Stimulated activated CD8-positive, alpha-beta memory T cell treated with anti-CD3 and anti-CD28 coated beads, Interleukin-15, amount 100 ng/mL, for 4 hours (primary cell): Measurements from ENCODE around the gene ZMYND8.
"Not testable (repeated sequence)": the region's sequence is repeated elsewhere in the genome, so short reads cannot be mapped to it uniquely, and the experiment has no call there.

Source experiments
- DNase-seq, 2 donors: peaks; one replicate each; pipeline ENCODE4 v3.0.0-alpha.2; 2020; ENCODE audit warnings: low read depth in 2 of 2

The ZMYND8 gene

DNA sequence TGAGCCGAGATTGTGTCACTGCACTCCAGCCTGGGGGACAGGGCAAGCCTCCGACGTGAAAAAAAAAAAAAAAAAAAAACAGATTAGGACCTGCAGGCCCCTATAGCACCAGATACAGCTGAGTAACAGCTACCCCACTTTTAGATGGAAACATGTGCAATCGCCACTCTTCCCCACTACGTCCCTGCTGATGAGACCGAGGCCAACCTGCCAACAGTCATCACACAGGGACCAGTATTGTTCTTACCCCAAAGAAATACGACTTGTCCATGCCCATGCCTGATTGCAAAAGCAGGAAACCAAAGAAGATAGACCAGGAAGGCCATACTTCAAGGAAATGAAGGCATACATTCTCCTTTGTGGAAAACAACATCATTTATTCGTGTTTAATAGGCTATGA lies 45.8 kb downstream of the ZMYND8 start:
- DNase-seq = no peak

DNA sequence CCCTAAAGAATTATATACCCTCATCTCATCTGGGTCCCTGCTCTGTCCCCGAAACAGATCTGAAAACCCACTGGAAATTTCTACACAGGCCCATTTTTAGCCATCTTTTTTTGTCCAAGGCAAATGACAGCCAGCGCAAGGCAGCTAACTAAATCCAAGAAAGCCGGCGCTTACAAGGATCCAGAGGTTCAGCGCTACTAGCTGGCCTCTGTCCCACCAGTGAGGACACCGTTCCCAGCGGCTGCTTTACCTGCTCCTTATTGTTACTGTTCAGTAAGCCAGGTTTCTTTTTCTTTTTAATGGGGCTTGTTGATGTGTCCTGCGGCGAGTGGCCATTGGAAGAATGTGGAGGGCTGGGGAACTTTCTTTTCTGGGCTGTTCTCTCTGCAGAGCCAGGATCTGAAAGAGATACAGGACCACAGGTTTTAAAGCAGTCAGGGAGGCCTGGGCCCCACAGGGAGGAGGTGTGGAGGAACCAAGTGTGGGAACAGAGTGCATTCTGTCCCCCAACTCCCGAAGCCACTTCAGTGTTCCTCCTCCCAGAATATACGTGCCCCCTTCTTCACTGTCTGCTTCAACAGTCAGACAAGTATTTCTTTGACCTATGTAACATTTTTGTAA lies 46.6 kb downstream of the ZMYND8 start:
- DNase-seq = no peak

DNA sequence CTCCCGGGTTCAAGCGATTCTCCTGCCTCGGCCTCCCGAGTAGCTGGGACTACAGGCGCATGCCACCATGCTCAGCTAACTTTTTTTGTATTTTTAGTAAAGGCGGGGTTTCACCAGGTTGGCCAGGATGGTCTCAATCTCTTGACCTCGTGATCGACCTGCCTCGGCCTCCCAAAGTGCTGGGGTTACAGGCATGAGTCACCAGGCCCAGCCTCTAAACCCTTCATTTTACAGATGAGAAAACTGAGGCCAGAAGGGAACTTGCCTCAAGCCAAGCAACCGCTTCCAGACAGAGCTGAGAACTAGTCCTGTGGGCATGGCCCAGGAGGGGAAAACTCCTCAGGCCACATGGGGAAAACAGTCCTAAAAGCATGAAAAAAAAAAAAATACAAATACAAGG lies 47.1 kb downstream of the ZMYND8 start:
- no peak for DNase-seq

DNA sequence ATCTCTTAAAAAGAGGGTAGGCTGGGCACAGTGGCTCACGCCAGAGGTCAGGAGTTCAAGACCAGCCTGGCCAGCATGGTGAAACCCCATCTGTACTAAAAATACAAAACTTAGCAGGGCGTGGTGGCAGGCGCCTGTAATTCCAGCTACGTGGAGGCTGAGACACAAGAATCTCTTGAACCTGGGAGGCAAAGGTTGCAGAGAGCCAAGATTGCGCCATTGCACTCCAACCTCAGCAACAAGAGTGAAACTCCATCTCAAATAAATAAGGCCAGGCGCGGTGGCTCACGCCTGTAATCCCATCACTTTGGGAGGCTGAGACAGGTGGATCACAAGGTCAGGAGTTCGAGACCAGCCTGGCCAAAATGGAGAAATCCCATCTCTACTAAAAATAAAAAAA lies 48.9 kb downstream of the ZMYND8 start:
- not testable (repeated sequence) for DNase-seq

DNA sequence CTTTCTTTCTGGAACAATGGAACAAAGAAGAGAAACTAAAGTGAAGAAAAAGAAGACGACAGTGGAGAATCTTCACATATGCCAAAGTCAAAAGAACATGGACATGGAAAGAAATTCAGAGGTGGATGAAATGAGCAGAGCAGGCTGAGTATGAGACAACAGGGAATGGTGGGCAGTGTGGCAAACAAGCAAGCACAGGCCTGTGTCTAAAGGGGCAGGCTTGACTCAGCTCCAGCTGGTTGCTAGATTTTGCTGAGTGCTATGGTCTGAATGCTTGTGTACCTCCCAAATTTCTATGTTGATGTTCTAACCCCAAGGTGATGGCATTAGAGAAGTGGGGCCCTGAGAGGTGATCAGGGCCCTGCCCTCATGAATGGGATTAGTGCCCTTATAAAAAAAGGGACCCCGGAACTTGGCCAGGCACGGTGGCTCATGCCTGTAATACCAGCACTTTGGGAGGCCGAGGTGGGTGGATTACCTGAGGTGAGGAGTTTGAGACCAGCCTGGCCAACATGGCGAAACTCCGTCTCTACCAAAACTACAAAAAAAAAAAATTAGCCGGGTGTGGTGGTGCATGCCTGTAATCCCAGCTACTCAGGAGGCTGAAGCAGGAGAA lies 49.6 kb downstream of the ZMYND8 start:
- no peak for DNase-seq

DNA sequence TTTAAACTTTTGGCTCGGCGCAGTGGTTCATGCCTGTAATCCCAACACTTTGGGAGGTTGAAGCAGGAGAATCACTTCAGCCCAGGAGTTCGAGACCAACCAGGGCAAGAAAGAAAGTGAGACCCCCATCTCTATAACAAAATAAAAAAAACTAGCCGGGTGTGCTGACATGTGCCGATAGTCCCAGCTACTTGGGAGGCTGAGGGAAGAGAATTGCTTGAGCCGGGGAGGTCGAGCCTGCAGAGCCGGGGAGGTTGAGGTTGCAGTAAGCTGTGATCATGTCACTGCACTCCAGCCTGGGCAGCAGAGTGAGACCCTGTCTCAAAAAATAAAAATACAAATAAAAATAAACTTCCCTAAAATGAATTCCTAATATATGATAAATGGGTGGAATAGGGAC lies 50.4 kb downstream of the ZMYND8 start:
- DNase-seq = no peak

DNA sequence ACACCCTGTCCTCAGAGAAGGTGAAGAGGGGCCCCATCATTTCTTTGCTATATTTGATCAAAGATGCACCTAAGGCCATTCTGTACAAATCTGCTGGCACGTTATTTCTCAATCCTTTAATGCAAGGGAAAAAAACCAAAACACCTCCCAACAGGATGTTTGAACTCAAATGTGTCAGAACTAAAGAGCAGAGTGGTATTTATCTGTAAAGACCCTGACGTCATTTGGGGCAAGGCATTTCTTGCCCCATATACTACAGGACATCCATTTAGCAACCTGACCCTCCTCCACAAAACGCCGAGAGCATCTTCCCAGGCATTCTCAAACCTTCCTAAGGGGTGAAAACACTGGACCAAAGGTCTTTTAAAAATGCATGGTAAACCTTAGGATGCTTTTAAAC lies 50.8 kb downstream of the ZMYND8 start:
- DNase-seq = no peak

DNA sequence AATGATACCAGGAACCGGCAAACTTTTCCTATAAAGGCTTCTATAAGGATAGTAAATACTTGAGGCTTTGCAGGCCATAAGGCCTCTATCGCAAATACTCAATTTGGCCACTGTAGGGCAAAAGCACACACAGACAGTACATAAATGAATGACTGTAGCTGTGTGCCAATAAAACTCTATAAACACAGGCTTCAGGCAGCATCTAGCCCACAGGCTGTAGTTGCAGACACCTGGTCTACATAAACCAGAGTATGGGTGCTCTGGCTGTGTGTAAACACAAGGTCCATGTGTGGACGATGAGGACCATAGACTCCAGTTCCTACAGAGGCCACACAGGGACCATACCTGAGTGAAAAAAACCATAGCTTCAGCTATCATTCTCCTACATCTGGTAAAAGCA lies 52.2 kb downstream of the ZMYND8 start:
- no peak for DNase-seq

DNA sequence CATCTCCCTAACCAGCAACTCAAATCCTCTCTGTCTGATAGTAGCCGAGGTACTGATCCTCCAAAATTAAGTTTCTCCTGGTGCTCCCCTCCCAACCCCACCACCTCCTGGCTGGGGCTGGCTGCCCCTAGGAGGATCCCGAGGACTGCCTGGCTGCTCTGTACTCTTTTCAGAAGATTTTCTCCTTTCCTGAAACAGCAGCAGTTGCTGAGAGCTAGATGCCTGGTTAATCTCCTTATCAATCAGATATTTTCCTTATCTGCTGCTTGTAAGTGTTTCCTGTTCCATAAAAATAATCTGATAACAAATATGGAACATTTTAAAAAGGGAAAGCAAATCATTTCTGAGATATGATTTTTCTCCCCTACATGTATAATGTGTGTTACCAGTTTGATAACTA lies 52.8 kb downstream of the ZMYND8 start:
- no peak for DNase-seq

DNA sequence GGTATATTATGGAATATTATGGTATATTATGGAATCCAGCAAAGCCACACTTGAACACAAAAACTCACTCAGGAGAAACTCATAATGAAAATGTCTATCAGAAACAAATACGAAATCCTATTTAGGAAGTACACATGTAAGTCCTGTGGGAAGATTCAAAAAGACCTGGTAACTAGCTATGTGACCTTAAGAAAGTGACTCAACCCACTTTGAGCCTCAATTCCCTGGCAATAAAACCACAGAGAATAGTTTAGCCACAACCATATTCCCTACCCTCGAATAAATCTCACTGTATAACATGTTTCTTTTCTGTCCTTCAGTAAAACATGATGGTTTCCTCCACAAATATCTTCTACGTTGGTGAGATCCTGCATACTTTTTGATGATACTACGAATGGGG lies 56.4 kb downstream of the ZMYND8 start:
- DNase-seq = no peak

DNA sequence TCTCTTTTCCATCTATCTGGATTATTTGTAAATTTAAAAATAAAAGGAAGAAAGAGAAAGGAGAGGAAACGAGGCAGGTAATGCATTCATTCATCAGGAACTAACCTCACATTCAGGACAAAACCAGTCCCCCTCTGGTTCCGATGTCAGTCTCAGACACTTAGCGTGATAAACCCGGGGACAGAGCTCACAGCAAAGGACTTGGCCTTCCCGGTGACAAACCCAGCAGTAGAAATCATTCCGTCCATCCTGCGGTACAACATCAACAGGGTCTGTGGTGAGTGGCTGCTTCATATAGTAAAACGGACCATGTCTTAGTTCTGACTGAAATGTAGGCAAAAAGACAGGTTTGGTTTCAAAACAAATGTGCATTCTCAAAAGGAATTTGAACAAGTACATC lies 57.9 kb downstream of the ZMYND8 start:
- DNase-seq = no peak

DNA sequence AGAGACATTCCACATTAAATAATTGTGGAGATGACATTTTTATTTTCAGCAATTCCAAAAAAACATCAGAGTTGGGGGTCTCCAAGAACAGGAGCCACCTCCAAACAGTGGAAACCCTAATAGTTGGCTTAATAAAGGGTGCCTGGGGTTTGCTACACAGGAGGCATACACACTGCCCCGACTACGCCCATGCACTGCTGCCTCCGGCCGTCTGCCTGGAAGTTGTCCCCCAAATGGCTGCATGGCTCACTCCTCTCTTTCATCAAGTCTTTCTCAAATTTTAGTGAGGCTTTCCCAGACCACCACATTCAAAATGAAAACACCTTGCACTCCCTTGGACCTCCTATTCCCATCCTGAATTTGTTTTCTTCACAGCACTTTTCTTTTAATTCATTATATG lies 58.8 kb downstream of the ZMYND8 start:
- DNase-seq = no peak

DNA sequence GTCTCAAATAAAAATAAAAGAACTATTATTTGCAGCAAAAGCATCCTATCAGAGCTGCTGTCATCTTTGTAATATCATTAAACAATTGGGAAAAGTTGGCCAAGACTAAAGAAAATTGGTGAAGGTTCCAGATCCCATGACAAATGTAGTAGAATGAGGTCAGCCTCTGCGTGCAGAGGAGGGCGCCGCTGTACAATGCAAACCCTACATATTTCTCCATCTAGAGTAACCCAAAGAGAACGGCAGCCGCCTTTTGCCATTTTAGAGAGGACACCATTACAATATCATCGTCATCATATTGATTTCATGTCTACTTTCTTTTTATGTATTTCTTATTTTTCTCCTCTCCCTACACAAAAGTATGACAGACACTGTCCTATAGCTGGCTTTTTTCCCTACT lies 59.5 kb downstream of the ZMYND8 start:
- no peak for DNase-seq

DNA sequence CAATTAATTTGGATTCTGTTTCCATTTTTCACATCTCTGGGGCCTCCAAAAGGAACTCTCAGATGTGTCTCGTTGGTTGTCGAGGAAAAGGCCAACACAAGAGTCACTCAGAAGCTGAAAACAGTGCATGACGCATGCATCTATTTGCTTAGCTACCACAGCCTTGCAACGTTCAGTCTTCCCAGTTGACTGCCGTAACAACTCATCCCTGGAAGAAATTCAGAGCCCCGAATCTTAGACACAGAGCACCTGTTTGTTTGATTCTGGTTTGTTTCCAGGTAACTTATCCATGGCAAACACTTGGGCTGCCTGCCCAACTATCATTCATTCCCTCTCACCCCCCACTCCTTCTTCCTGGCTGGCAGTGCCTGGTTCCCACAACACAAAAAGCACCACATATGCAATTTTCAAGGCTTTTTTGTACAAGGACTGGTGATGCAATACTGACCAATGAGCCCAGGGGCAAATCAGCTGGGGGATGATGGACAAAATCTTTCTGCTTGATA lies 60.5 kb downstream of the ZMYND8 start:
- no peak for DNase-seq

DNA sequence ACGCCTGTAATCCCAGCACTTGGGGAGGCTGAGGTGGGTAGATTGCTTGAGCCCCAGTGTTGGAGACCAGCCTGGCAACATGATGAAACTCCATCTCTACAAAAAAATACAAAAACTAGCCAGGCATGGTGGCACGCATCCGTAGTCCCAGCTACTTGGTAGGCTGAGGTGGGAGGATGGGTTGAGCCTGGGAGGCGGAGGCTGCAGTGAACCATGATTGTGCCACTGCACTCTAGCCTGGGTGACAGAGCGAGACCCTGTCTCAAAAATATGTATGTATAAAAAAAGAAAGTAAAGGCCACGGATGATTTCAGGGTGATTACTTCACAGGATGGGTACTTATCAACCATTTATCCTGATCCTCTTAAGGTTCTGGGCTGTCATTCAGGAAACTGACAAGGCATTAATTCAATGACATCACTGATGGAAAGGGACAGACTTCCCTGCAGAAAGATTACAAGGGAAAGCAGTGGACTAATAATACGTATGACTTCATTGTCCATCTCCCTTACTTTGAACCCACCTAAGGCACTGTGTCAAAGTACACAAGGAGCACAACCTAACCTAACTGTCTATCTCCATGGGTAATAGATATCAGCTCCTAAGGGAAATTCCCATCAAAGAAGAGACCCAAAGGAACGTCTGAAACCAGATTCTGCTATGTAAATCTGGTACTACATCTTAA lies 61.2 kb downstream of the ZMYND8 start:
- no peak for DNase-seq

DNA sequence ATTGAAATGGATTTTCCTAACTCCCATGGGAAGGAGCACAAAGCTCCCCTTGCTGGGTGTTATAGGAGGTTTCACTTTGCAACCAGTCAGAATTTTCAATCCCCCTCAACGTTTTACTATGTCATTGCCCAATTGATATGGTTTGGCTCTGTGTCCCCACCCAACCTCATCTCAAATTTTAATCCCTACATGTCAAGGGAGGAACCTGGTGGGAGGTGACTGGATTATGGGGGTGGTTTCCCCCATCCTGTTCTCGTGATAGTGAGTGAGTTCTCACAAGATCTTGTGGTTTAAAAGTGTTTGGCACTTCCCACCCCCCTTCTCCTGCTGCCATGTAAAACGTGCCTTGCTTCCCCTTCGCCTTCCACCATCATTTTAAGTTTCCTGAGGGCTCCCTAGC lies 62.9 kb downstream of the ZMYND8 start:
- DNase-seq = no peak

DNA sequence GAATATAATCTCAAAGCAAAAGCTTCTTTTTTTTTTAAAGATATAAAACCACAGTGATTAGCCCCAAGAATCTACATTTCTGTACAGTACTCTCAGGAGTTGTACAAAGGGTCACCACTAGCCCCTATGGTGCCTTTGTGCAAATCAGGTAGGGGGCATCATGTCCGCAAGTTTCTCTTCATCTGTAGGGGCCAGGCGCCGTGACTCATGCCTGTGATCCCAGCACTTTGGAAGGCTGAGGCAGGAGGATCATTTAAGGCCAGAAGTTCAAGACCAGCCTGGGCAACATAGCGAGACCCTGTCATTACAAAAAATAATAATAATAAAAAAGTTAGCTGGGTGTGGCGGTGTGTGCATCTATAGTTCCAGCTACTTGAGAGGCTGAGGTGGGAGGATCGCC lies 63.9 kb downstream of the ZMYND8 start:
- no peak for DNase-seq

DNA sequence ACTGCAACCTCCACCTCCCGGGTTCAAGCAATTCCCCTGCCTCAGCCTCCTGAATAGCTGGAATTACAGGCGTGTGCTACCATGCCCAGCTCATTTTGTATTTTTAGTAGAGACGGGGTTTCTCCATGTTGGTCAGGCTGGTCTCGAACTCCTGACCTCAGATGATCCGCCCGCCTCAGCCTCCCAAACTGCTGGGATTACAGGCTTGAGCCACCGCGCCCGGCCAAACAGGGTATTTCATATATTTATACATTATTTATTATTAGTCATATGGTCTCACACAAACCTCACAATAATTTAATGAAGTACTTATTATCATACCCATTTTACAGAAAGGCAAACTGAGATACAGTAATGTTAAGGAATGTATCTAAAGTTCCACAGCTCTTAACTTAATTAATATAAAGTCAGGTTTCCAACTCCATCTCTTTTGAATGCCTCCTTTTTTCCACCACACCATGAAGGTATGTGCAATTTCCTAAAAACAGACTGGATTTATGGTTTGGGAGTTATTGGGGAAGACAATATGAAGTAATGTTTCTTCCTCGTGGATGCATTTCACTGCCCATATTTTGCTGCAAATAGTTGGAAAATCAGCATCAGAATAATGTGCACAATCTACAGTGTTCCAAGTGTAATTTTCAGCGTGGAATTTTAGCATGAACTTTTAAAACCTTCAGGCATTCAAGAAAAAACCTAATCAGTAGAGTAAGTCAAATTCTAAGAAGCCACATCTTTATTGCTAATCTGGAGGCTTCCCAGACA lies 65.7 kb downstream of the ZMYND8 start:
- no peak for DNase-seq

DNA sequence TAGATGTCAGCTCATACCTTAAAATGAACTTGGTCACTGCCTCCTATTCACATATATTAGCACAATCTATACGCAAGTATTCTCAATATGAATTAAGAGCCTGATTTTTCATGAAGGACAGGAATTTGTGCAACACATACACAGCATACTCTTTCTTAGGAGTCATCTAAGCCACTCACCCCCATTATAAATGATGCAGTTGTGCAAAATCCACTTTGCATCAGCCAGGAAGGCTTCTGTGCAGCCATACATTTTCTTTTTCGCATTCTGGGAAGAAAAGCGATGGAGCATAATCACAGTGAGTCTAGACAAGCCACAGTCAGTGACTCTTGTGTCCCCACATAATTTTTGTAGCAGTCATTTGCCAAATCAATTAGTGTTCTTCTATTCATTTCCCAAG lies 66.5 kb downstream of the ZMYND8 start:
- no peak for DNase-seq

DNA sequence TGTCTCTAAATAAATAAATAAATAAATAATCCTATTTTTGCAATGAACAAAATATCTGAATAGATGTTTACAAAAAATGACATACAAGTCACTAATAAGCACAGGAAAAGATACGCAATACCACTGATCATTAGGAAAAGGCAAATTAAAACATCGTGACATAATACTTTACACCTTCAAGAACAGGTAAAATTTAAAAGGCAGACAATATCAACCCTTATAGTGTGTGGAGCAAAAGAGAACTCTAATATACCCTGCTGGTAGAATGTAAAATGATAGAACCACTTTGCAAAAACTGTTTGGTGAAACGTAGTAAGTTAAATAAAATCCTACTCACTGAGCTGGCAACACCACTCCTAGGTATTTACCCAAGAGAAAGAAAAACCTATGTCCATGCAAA lies 67.4 kb downstream of the ZMYND8 start:
- no peak for DNase-seq

DNA sequence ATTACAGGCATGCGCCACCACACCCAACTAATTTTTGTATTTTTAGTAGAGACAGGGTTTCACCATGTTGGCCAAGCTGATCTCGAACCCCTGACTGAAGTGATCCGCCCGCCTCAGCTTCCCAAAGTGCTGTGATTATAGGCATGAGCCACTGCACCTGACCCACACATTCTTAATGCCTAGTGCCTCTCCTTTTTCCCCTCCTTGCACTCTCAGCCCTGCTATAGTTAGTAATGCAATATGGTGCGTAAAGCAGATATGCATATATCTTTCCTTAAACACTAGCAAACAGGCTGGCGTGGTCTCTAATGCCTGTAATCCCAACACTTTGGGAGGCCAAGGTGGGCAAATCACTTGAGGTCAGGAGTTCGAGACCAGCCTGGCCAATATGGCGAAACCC lies 68.0 kb downstream of the ZMYND8 start:
- DNase-seq = not testable (repeated sequence)

DNA sequence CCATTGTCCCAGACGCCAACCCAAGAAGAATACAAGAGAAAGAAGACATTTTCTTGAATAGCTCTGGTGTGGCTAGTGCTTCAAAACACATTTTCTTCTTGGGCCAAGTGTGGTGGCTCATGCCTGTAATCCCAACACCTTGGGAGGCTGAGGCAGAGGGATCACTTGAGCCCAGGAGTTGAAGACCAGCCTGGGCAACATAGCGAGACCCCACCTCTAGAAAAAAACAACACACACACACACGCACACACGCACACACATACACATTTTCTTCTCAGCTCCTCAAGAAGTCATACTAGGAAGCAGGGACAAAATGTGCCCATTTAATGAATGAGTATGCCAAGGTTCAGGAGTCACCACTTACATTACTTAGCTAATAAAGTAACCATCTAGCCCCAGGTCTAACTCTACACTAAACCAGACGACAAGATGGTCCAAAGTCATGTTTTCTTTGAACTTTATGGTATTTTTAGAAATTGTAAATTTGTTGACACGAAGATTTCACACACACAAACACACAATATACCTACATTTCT lies 68.8 kb downstream of the ZMYND8 start:
- no peak for DNase-seq
